ENCODE data around the gene VAC14.
"Not testable (repeated sequence)": the region's sequence is repeated elsewhere in the genome, so short reads cannot be mapped to it uniquely, and the experiment has no call there.

VAC14 gene

DNA sequence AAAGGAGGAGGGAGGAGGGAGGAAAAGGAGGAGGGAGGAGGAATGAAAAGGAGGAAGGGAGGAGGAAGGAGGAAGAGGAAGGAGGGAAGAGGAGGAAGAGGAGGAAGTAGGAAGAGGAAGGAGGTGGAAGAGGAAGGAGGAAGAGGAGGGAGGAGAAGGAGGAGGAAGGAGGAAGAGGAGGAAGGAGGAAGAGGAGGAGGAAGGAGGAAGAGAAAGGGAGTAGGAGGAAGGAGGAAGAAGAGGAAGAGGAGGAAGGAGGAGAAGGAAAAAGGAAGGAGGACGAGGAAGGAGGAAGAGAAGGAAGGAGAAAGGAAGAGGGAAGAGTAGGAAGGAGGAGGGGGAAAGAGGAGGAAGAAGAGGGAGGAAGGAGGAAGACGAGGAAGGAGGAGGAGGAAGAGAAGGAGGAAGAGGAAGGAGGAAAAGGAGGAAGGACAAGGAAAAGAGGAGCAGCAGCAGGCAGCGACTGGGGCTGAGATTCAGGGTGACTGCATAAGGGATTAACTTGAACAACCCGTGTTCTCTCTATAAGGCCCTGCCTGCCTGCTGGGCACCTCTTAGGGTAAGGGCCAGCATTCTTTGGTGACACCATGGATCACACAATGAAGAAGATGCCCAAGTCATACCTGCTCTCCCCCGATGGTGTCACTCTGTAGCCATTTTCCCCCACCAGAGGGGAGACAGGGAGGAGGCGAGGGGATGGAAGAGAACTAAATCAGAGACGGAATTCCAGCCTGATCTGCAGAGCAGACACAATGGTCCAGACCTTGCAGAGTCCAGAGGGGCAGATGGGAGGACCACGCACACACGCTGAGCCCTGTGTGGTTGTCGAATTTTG lies 156.0 kb downstream of the VAC14 start:
- no peak for DNase-seq (ENCODE audit: low spot score)

GRCh38 chr16:70643264-70643663 lies 157.7 kb downstream of the VAC14 start:
- DNase-seq (ENCODE audit: low spot score), result not testable (repeated sequence)

- no peak for DNase-seq (ENCODE audit: low spot score)
Measured at GRCh38 chr16:70642633-70643032, 158.3 kb downstream of the VAC14 start.

- DNase-seq (ENCODE audit: low spot score), result no peak
Measured at GRCh38 chr16:70638814-70639792, 161.9 kb downstream of the VAC14 start.

Data from left forelimb (tissue), 1 donor.